ENCODE measurements around the gene DACH2. TPM values are rescaled to one million over a fixed set of nuclear protein-coding genes. Genes with fewer than 3 reads are reported as not detected.

DACH2 gene
- total RNA-seq, 4 donors from 2014 or later = 0.26 to 8.6 (median 1.7) TPM; not detected in 1

- intact Hi-C loops (cut with DNase I; ENCODE audit: low total_unique reads) = no loop called here
- no peaks in the 10 kb centered on the region for H3K27me3 ChIP-seq
- no peak overlapping the region for H3K4me3 ChIP-seq
- H3K36me3 ChIP-seq = no peaks in the 10 kb centered on the region
- no peaks in the 10 kb centered on the region for H3K9me3 ChIP-seq
- TF ChIP-seq POLR2A (IDR thresholded peaks at IDR 0.05) (no peak), CTCF (IDR thresholded peaks at IDR 0.05) (no peak)
- H3K27ac ChIP-seq = no peak overlapping the region
- H3K4me1 ChIP-seq = no peaks in the 10 kb centered on the region
- no peak for DNase-seq
These were observed 47.1 kb downstream of the DACH2 start for GRCh38 chrX:86195343-86195742.

GRCh38 chrX:86197815-86198214, 49.6 kb downstream of the DACH2 start:
- Histone ChIP-seq H3K27ac (no peak overlapping the region), H3K36me3 (no peaks in the 10 kb centered on the region), H3K27me3 (no peaks in the 10 kb centered on the region), H3K9me3 (no peaks in the 10 kb centered on the region), H3K4me3 (no peak overlapping the region), H3K4me1 (no peaks in the 10 kb centered on the region)
- intact Hi-C loops (cut with DNase I; ENCODE audit: low total_unique reads) = no loop called here
- no peak for TF ChIP-seq POLR2A (IDR thresholded peaks at IDR 0.05)
- TF ChIP-seq CTCF (IDR thresholded peaks at IDR 0.05) = no peak
- no peak for DNase-seq

GRCh38 chrX:86210772-86211171, 62.5 kb downstream of the DACH2 start:
- no peaks in the 10 kb centered on the region for H3K4me1 ChIP-seq
- no peaks in the 10 kb centered on the region for H3K36me3 ChIP-seq
- H3K9me3 ChIP-seq = no peaks in the 10 kb centered on the region
- TF ChIP-seq CTCF (IDR thresholded peaks at IDR 0.05) (no peak), POLR2A (IDR thresholded peaks at IDR 0.05) (no peak)
- DNase-seq = no peak
- no peak overlapping the region for H3K27ac ChIP-seq
- no peak overlapping the region for H3K4me3 ChIP-seq
- intact Hi-C loops (cut with DNase I; ENCODE audit: low total_unique reads) = no loop called here
- H3K27me3 ChIP-seq = no peaks in the 10 kb centered on the region

GRCh38 chrX:86215260-86215659, 67.0 kb downstream of the DACH2 start:
- H3K4me3 ChIP-seq = no peak overlapping the region
- no peaks in the 10 kb centered on the region for H3K27me3 ChIP-seq
- no peak overlapping the region for H3K27ac ChIP-seq
- no peaks in the 10 kb centered on the region for H3K9me3 ChIP-seq
- intact Hi-C loops (cut with DNase I; ENCODE audit: low total_unique reads) = no loop called here
- DNase-seq = no peak
- H3K4me1 ChIP-seq = no peaks in the 10 kb centered on the region
- TF ChIP-seq POLR2A (IDR thresholded peaks at IDR 0.05) = no peak
- TF ChIP-seq CTCF (IDR thresholded peaks at IDR 0.05) = no peak
- no peaks in the 10 kb centered on the region for H3K36me3 ChIP-seq

GRCh38 chrX:86237482-86237881, 89.2 kb downstream of the DACH2 start:
- no peak for TF ChIP-seq POLR2A (IDR thresholded peaks at IDR 0.05)
- TF ChIP-seq CTCF (IDR thresholded peaks at IDR 0.05) = no peak
- no peak for DNase-seq
- intact Hi-C loops (cut with DNase I; ENCODE audit: low total_unique reads) = no loop called here

More at GRCh38 chrX:86237482-86237881, 89.2 kb downstream of the DACH2 start:
- Histone ChIP-seq H3K36me3 (no peaks in the 10 kb centered on the region), H3K4me3 (no peak overlapping the region), H3K9me3 (no peaks in the 10 kb centered on the region), H3K4me1 (no peaks in the 10 kb centered on the region), H3K27me3 (no peaks in the 10 kb centered on the region), H3K27ac (no peak overlapping the region)
